ENCODE data around the gene PRR22. TPM values are rescaled to one million over a fixed set of nuclear protein-coding genes. Genes with fewer than 3 reads are reported as not detected.

The PRR22 gene
- total and polyA plus RNA-seq, 2 donors (not counting 1 experiment from before 2014, with no cell fraction given), result 3.4 to 5.6 TPM

DNA sequence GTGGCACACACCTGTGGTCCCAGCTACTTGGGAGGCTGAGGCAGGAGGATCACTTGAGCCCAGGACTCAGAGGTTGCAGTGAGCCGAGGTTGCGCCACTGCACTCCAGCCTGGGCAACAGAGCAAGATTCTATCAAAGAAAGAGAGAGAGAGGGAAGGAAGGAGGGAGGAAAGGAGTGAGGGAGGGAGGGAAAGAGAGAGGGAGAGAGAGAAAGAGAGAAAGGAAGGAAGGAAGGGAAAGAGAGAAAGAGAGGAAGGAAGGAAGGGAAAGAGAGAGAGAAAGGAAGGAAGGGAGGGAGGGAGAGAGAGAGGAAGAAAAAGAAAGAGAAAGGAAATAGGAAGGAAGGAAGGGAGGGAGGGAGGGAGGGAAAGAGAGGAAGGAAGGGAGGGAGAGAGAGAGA is 32.7 kb upstream of the PRR22 start:
- Histone ChIP-seq H3K79me2 (ENCODE audit: control insufficient read depth, insufficient read depth, low read length) (no peaks in the 10 kb centered on the region), H3K4me2 (replicated peaks; ENCODE audit: low read depth, low read length, poor library complexity, severe bottlenecking) (no peak overlapping the region), H3K36me3 (replicated peaks in 1 of 2; ENCODE audit: control extremely low read depth in 1 of 2, control insufficient read depth in 1 of 2, extremely low read depth in 1 of 2, insufficient read depth in 2 of 2, low read length in 1 of 2) (no peaks in the 10 kb centered on the region), H3K4me3 (ENCODE audit: control extremely low read depth in 1 of 5, extremely low read depth in 1 of 5, insufficient read depth in 1 of 5, low read depth in 2 of 5, low read length in 4 of 5) (no peak overlapping the region), H4K20me1 (ENCODE audit: control insufficient read depth, insufficient read depth, low read length, poor library complexity, severe bottlenecking) (no peaks in the 10 kb centered on the region), H3K27me3 (replicated peaks in 1 of 4; ENCODE audit: control extremely low read depth in 1 of 4, control insufficient read depth in 3 of 4, insufficient read depth in 4 of 4, low read length in 3 of 4) (no peaks in the 10 kb centered on the region), H2AFZ (ENCODE audit: insufficient read depth, low read depth, low read length, poor library complexity, severe bottlenecking) (no peak overlapping the region), H3K9me3 (ENCODE audit: control extremely low read depth in 1 of 3, control insufficient read depth in 2 of 3, insufficient read depth in 1 of 3, low read length in 2 of 3) (peaks cover 0 to 12% (median 0%) of the 10 kb centered on the region in 3 donors), H3K27ac (ENCODE audit: low read length in 2 of 2) (no peak overlapping the region), H3K4me1 (ENCODE audit: control insufficient read depth in 2 of 2, insufficient read depth in 2 of 2, low read length in 2 of 2) (no peaks in the 10 kb centered on the region), H3K9ac (ENCODE audit: low read length) (no peak overlapping the region)
- H3K4me1 Mint-ChIP-seq, result no peaks in the 10 kb centered on the region
- H3K4me3 Mint-ChIP-seq, result no peak overlapping the region
- ChIA-PET POLR2A (no interaction called here), CTCF (no interaction called here)
- DNase-seq (no peak), ATAC-seq (ENCODE audit: low read depth) (no peak)
- no peak overlapping the region for H3K27ac Mint-ChIP-seq
- TF ChIP-seq, protein P1, sequence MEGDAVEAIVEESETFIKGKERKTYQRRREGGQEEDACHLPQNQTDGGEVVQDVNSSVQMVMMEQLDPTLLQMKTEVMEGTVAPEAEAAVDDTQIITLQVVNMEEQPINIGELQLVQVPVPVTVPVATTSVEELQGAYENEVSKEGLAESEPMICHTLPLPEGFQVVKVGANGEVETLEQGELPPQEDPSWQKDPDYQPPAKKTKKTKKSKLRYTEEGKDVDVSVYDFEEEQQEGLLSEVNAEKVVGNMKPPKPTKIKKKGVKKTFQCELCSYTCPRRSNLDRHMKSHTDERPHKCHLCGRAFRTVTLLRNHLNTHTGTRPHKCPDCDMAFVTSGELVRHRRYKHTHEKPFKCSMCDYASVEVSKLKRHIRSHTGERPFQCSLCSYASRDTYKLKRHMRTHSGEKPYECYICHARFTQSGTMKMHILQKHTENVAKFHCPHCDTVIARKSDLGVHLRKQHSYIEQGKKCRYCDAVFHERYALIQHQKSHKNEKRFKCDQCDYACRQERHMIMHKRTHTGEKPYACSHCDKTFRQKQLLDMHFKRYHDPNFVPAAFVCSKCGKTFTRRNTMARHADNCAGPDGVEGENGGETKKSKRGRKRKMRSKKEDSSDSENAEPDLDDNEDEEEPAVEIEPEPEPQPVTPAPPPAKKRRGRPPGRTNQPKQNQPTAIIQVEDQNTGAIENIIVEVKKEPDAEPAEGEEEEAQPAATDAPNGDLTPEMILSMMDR (IDR thresholded peaks at IDR 0.05), result no peak
- TF ChIP-seq EZH2 (IDR thresholded peaks at IDR 0.05; ENCODE audit: borderline replicate concordance, insufficient read depth, low read depth, low read length, poor library complexity, severe bottlenecking), result no peak
- 96% methylated on average over 2 of the region's 2 CpGs for WGBS (ENCODE audit: insufficient coverage)
- H3K27me3 Mint-ChIP-seq, result peaks cover 20% of the 10 kb centered on the region
- intact Hi-C loops (cut with micrococcal nuclease), result no loop called here
- H3K9me3 Mint-ChIP-seq (ENCODE audit: insufficient read depth), result no peaks in the 10 kb centered on the region

DNA sequence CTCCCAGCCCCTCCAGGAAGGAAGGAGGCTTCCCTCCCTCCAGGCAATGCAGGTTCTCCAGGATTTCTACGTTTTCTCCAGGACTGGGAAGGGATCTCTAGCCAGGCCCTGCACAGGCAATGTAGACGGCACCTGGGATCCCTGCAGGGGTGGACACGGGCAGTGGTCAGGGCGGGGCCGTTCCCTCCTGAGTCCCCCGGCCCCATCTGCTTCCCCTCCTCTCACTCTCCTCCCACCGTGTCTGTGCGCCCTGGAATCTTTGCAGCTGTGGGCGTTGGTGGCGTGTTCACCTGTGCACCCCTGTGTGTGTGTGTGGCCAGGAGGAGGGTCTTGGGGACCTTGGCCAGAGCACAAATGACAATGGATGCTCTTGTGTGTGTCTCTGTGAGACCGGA is 30.3 kb upstream of the PRR22 start:
- Mint-ChIP-seq H3K4me1 (no peaks in the 10 kb centered on the region), H3K9me3 (ENCODE audit: insufficient read depth) (no peaks in the 10 kb centered on the region), H3K4me3 (no peak overlapping the region), H3K27me3 (peaks cover 16% of the 10 kb centered on the region), H3K27ac (no peak overlapping the region)
- Histone ChIP-seq H3K4me3 (ENCODE audit: control extremely low read depth in 1 of 5, extremely low read depth in 1 of 5, insufficient read depth in 1 of 5, low read depth in 2 of 5, low read length in 4 of 5) (no peak overlapping the region), H4K20me1 (ENCODE audit: control insufficient read depth, insufficient read depth, low read length, poor library complexity, severe bottlenecking) (no peaks in the 10 kb centered on the region), H3K79me2 (ENCODE audit: control insufficient read depth, insufficient read depth, low read length) (no peaks in the 10 kb centered on the region), H3K27ac (ENCODE audit: low read length in 2 of 2) (no peak overlapping the region), H3K9me3 (ENCODE audit: control extremely low read depth in 1 of 3, control insufficient read depth in 2 of 3, insufficient read depth in 1 of 3, low read length in 2 of 3) (peaks cover 0 to 9% (median 0%) of the 10 kb centered on the region in 3 donors), H3K9ac (ENCODE audit: low read length) (no peak overlapping the region), H3K4me1 (ENCODE audit: control insufficient read depth in 2 of 2, insufficient read depth in 2 of 2, low read length in 2 of 2) (no peaks in the 10 kb centered on the region), H3K27me3 (replicated peaks in 1 of 4; ENCODE audit: control extremely low read depth in 1 of 4, control insufficient read depth in 3 of 4, insufficient read depth in 4 of 4, low read length in 3 of 4) (no peaks in the 10 kb centered on the region), H3K36me3 (replicated peaks in 1 of 2; ENCODE audit: control extremely low read depth in 1 of 2, control insufficient read depth in 1 of 2, extremely low read depth in 1 of 2, insufficient read depth in 2 of 2, low read length in 1 of 2) (no peaks in the 10 kb centered on the region), H3K4me2 (replicated peaks; ENCODE audit: low read depth, low read length, poor library complexity, severe bottlenecking) (no peak overlapping the region), H2AFZ (ENCODE audit: insufficient read depth, low read depth, low read length, poor library complexity, severe bottlenecking) (no peak overlapping the region)
- TF ChIP-seq EZH2 (IDR thresholded peaks at IDR 0.05; ENCODE audit: borderline replicate concordance, insufficient read depth, low read depth, low read length, poor library complexity, severe bottlenecking), result no peak
- TF ChIP-seq, protein P1 (IDR thresholded peaks at IDR 0.05), result no peak
- no peak for DNase-seq
- intact Hi-C loops (cut with micrococcal nuclease), result no loop called here
- WGBS (ENCODE audit: insufficient coverage), result 73% methylated on average over 6 of the region's 11 CpGs
- ChIA-PET CTCF (interaction anchor here (1.3 kb wide), 1 partner anchor 11 kb away, joined by 4 read pairs; the partner anchor contains the start of gene NRTN), POLR2A (no interaction called here)
- ATAC-seq (ENCODE audit: low read depth), result no peak
